CD14-positive monocyte (primary cell): Measurements from ENCODE around the gene TKFC. TPM values are rescaled to one million over a fixed set of nuclear protein-coding genes. Genes with fewer than 3 reads are reported as not detected.

Experiments
- DNase-seq, 3 donors: peaks; one replicate each; pipeline ENCODE4 v3.0.0-alpha.2; 2011 to 2022
- H2AFZ ChIP-seq: 2 replicates; pipeline ENCODE4 v1.6.0; 2012; ENCODE audit warnings: mild to moderate bottlenecking, low read depth, low read length, inconsistent platforms; ENCODE audit not compliant: insufficient read depth, poor library complexity, severe bottlenecking
- H3K27ac ChIP-seq, 2 donors: 1 replicate in 1 of 2; 2 replicates in 1 of 2; pipeline ENCODE4 v1.5.1; 2012 to 2013; ENCODE audit warnings: low read length in 2 of 2, control low read depth in 1 of 2, inconsistent platforms in 1 of 2, low read depth in 1 of 2, mild to moderate bottlenecking in 1 of 2
- H3K27me3 ChIP-seq, 2 donors: one replicate each; pipeline versions ENCODE4 v1.6.0 to v1.6.1; 2011 to 2013; ENCODE audit warnings: low read length in 2 of 2; ENCODE audit not compliant: control insufficient read depth in 2 of 2, insufficient read depth in 2 of 2
- H3K36me3 ChIP-seq, 2 donors: replicated peaks in 1 of 2; 1 replicate in 1 of 2; 2 replicates in 1 of 2; pipeline versions ENCODE4 v1.5.1 to v1.6.1; 2012 to 2013; ENCODE audit warnings: low read length in 2 of 2, control low read depth in 1 of 2, inconsistent platforms in 1 of 2, mild to moderate bottlenecking in 1 of 2; ENCODE audit not compliant: insufficient read depth in 2 of 2, control insufficient read depth in 1 of 2
- H3K4me1 ChIP-seq, 2 donors: 1 replicate in 1 of 2; 2 replicates in 1 of 2; pipeline versions ENCODE4 v1.5.1 to v1.6.1; 2012 to 2013; ENCODE audit warnings: low read length in 2 of 2, control low read depth in 1 of 2, inconsistent platforms in 1 of 2, mild to moderate bottlenecking in 1 of 2, moderate library complexity in 1 of 2; ENCODE audit not compliant: insufficient read depth in 2 of 2, control insufficient read depth in 1 of 2
- H3K4me2 ChIP-seq: replicated peaks from 2 replicates; pipeline ENCODE3; 2012; ENCODE audit warnings: low read length, moderate library complexity, mild to moderate bottlenecking; ENCODE audit not compliant: poor library complexity, severe bottlenecking; ENCODE audit errors: extremely low read depth
- H3K4me3 ChIP-seq, 3 experiments: fragments of 200-600 bp in 1 of 3; sonication (generic) in 1 of 3; replicated peaks in 1 of 3; 1 replicate in 2 of 3; 2 replicates in 1 of 3; pipeline ENCODE4 v1.5.1; 2011 to 2013; ENCODE audit warnings: low read length in 3 of 3, mild to moderate bottlenecking in 3 of 3, control low read depth in 2 of 3, low read depth in 2 of 3, inconsistent platforms in 1 of 3, moderate library complexity in 1 of 3
- H3K79me2 ChIP-seq: 2 replicates; pipeline ENCODE4 v1.6.0; 2012; ENCODE audit warnings: mild to moderate bottlenecking, control low read depth, inconsistent platforms, low read length, moderate library complexity; ENCODE audit not compliant: insufficient read depth
- H3K9ac ChIP-seq: 2 replicates; pipeline ENCODE4 v1.6.0; 2017; ENCODE audit warnings: low read length, mild to moderate bottlenecking; ENCODE audit not compliant: insufficient read depth, poor library complexity, severe bottlenecking
- H3K9me3 ChIP-seq, 2 donors: replicated peaks in 1 of 2; 1 replicate in 1 of 2; 2 replicates in 1 of 2; pipeline versions ENCODE4 v1.5.1 to v1.6.1; 2012 to 2013; ENCODE audit warnings: low read length in 2 of 2, control low read depth in 1 of 2; ENCODE audit not compliant: control insufficient read depth in 1 of 2, insufficient read depth in 1 of 2
- H4K20me1 ChIP-seq: 2 replicates; pipeline ENCODE4 v1.6.0; 2012; ENCODE audit warnings: mild to moderate bottlenecking, low read length, control low read depth, moderate library complexity; ENCODE audit not compliant: insufficient read depth
- H3K27ac Mint-ChIP-seq, 7 donors: one replicate each; pipeline ENCODE4 v1.8.0; 2020; ENCODE audit warnings: mild to moderate bottlenecking in 7 of 7, mixed read lengths in 7 of 7, moderate library complexity in 6 of 7, inconsistent platforms in 2 of 7
- H3K27me3 Mint-ChIP-seq, 3 donors: one replicate each; pipeline ENCODE4 v1.8.0; 2021 to 2022; ENCODE audit warnings: low read depth in 3 of 3, mild to moderate bottlenecking in 3 of 3, mixed read lengths in 3 of 3, moderate library complexity in 3 of 3, inconsistent platforms in 1 of 3
- H3K36me3 Mint-ChIP-seq, 2 donors: one replicate each; pipeline ENCODE4 v1.8.0; 2020; ENCODE audit warnings: mixed read lengths in 2 of 2, inconsistent platforms in 1 of 2, mild to moderate bottlenecking in 1 of 2
- H3K4me1 Mint-ChIP-seq: one replicate; pipeline ENCODE4 v1.8.0; 2020; ENCODE audit warnings: mild to moderate bottlenecking, mixed read lengths
- H3K4me3 Mint-ChIP-seq, 2 donors: one replicate each; pipeline ENCODE4 v1.8.0; 2020; ENCODE audit warnings: mild to moderate bottlenecking in 2 of 2, mixed read lengths in 2 of 2, moderate library complexity in 1 of 2
- H3K9me3 Mint-ChIP-seq, 7 donors: one replicate each; pipeline ENCODE4 v1.8.0; 2020 to 2022; ENCODE audit warnings: mixed read lengths in 7 of 7, mild to moderate bottlenecking in 6 of 7, moderate library complexity in 6 of 7, inconsistent platforms in 2 of 7
- WGBS: methylation state at CpG from one replicate; pipeline ENCODE4 v1.1.5; 2013; ENCODE audit warnings: missing lambda C conversion rate; ENCODE audit not compliant: insufficient coverage; 5-methylcytosine and 5-hydroxymethylcytosine counted together
- intact Hi-C, 2 donors: fragments of 100-400 bp; cut with micrococcal nuclease; formaldehyde crosslinking; loops; one replicate each; pipeline versions ENCODE4 v1.15.0 to v1.15.1; 2023
- polyA plus RNA-seq, 3 donors: library from polyadenylated mRNA; depleted of rRNA in 1 of 3; unstranded in 2 of 3; stranded (reverse) in 1 of 3; fragments of 300-500 nt in 2 of 3; fragments of >200 nt in 1 of 3; fragmentation: Illumina TruSeq in 2 of 3; gene quantifications; 1 replicate in 2 of 3; 2 replicates in 1 of 3; pipeline ENCODE4 v1.2.3, GENCODE V29; 2012 to 2021
- TF ChIP-seq, protein P1 (sequence below): fragments of 200-600 bp; IDR thresholded peaks from one replicate; pipeline ENCODE4 v1.8.0; 2022; ENCODE audit warnings: antibody characterized with exemption, mild to moderate bottlenecking

TKFC gene
- polyA plus RNA-seq, 3 donors: 29.5 to 40.8 (median 29.6) TPM

DNA sequence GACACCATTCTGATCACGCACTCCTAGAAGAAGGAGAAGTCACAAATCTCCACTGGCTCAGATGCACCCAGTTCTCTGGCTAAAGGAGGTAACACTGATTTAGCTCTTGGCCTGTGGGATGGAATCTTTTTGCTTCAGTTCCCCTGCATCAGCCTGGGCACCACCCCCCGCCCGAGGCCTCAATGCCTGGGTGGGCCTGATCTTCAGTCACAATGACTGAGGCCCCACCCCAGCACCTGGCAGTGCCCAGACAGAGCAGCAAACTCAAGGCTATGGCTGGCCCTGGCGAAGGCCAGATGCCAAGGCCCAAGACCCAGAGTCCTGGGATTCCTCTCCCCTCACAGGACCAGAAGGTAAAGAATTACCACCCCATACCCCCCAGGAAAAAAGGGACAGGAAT is 23.7 kb downstream of the TKFC start:
- peaks cover 28 to 29% of the 10 kb centered on the region in 2 donors for H3K36me3 ChIP-seq
- H3K4me2 ChIP-seq: peak overlapping the region; percentile 33
- peak overlapping the region in 1 of 3 experiments; percentile 11 for H3K4me3 ChIP-seq
- 78% methylated on average over 3 of the region's 4 CpGs for WGBS
- no peak overlapping the region for H3K4me3 Mint-ChIP-seq
- H3K27ac Mint-ChIP-seq: peak overlapping the region; percentile 90 to 97 (median 95)
- peak overlapping the region; percentile 64 for H3K9ac ChIP-seq
- H3K9me3 Mint-ChIP-seq: no peaks in the 10 kb centered on the region
- H3K79me2 ChIP-seq: peaks cover 23% of the 10 kb centered on the region
- H2AFZ ChIP-seq: no peak overlapping the region
- H3K36me3 Mint-ChIP-seq: peaks cover 39 to 53% of the 10 kb centered on the region in 2 donors
- H3K27me3 ChIP-seq: no peaks in the 10 kb centered on the region
- H3K27ac ChIP-seq: peak overlapping the region; percentile 96 to 99
- intact Hi-C loops: loop anchor here in 1 of 2 donors (1.0 to 2.0 kb wide), 2 partner anchors 8 to 36 kb away; partner anchors contain the start of gene TMEM216
- H3K27me3 Mint-ChIP-seq: peaks cover 0 to 3% (median 0%) of the 10 kb centered on the region in 3 donors
- H3K4me1 ChIP-seq: peaks cover 55 to 56% of the 10 kb centered on the region in 2 donors
- no peaks in the 10 kb centered on the region for H4K20me1 ChIP-seq
- DNase-seq: no peak
- H3K4me1 Mint-ChIP-seq: peaks cover 57% of the 10 kb centered on the region
- H3K9me3 ChIP-seq: no peaks in the 10 kb centered on the region
- TF ChIP-seq, protein P1, sequence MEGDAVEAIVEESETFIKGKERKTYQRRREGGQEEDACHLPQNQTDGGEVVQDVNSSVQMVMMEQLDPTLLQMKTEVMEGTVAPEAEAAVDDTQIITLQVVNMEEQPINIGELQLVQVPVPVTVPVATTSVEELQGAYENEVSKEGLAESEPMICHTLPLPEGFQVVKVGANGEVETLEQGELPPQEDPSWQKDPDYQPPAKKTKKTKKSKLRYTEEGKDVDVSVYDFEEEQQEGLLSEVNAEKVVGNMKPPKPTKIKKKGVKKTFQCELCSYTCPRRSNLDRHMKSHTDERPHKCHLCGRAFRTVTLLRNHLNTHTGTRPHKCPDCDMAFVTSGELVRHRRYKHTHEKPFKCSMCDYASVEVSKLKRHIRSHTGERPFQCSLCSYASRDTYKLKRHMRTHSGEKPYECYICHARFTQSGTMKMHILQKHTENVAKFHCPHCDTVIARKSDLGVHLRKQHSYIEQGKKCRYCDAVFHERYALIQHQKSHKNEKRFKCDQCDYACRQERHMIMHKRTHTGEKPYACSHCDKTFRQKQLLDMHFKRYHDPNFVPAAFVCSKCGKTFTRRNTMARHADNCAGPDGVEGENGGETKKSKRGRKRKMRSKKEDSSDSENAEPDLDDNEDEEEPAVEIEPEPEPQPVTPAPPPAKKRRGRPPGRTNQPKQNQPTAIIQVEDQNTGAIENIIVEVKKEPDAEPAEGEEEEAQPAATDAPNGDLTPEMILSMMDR: no peak

DNA sequence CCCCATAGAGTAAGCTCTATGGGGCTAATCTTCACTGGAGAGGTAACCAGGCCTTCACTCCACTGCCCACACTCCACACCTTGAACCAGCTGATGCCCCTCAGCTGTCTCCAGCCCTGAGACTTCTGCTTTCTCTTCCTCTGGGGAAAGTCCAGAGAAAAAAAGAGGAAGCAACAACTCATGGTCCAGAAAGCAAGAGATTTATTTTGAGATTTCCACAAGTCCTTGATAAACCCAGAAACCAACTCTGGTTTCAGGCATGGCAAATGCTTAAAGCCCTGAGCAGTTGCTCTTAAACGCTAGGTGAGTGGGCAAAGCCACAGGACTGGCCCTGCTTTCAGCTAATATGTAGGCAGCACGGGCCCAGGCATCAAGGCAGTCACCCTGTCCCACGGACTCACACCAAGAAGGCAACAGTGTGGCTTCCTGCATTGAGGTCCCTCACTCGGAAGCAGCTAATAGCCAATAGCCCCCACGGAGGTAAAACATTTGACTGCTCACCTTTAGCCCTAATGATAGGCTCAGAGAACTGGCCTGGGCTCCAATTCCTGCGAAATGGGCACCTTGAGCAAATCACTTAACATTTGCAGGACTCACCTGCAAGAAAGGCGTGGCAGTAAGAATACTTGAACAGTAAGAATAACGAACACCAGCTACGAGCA is 24.3 kb downstream of the TKFC start:
- peak; percentile 86 to 92 (median 91) for DNase-seq
- H3K4me1 Mint-ChIP-seq: peaks cover 58% of the 10 kb centered on the region

More for the DNA sequence above, 24.3 kb downstream of the TKFC start:
- Mint-ChIP-seq H3K9me3 (no peaks in the 10 kb centered on the region), H3K4me3 (peak overlapping the region; percentile 34 to 48), H3K27me3 (peaks cover 0 to 3% (median 0%) of the 10 kb centered on the region in 3 donors), H3K36me3 (peaks cover 34 to 46% of the 10 kb centered on the region in 2 donors), H3K27ac (peak overlapping the region; percentile 90 to 97 (median 95))
- intact Hi-C loops: loop anchor here in 1 of 2 donors (1.0 to 2.0 kb wide), 2 partner anchors 9 to 35 kb away; partner anchors contain the start of gene TMEM216
- TF ChIP-seq, protein P1: no peak
- peak overlapping the region; percentile 33 for H3K4me2 ChIP-seq
- peak overlapping the region; percentile 64 for H3K9ac ChIP-seq
- H3K36me3 ChIP-seq: peaks cover 21 to 22% of the 10 kb centered on the region in 2 donors
- no peaks in the 10 kb centered on the region for H3K9me3 ChIP-seq
- 24% methylated on average over 6 of the region's 9 CpGs for WGBS
- peaks cover 25% of the 10 kb centered on the region for H3K79me2 ChIP-seq
- peak overlapping the region in 2 of 3 experiments; percentile 8 to 19 for H3K4me3 ChIP-seq
- H4K20me1 ChIP-seq: no peaks in the 10 kb centered on the region
- H2AFZ ChIP-seq: peak overlapping the region; percentile 64
- peaks cover 56 to 57% of the 10 kb centered on the region in 2 donors for H3K4me1 ChIP-seq
- no peaks in the 10 kb centered on the region for H3K27me3 ChIP-seq
- H3K27ac ChIP-seq: peak overlapping the region; percentile 96 to 99
